ENCODE measurements around the gene INTS4.

- TF ChIP-seq POLR2A (IDR thresholded peaks at IDR 0.05; ENCODE audit: low read depth, low read length): peak; percentile 73
- TF ChIP-seq POLR2AphosphoS5 (IDR thresholded peaks at IDR 0.05; ENCODE audit: low read depth, low read length): peak; percentile 77
Observed at GRCh38 chr11:77994434-77995362, at the start of gene INTS4.
